Activated T-helper 1 cell treated with Interleukin-2 at 50 U/mL for 16 hours (primary cell): ENCODE results near the gene COG1.
"Not testable (repeated sequence)": the region's sequence is repeated elsewhere in the genome, so short reads cannot be mapped to it uniquely, and the experiment has no call there.

Experiments used
- DNase-seq: peaks from one replicate; pipeline ENCODE4 v3.0.0-alpha.2; 2020; ENCODE audit warnings: low read depth

Gene COG1, protein sequence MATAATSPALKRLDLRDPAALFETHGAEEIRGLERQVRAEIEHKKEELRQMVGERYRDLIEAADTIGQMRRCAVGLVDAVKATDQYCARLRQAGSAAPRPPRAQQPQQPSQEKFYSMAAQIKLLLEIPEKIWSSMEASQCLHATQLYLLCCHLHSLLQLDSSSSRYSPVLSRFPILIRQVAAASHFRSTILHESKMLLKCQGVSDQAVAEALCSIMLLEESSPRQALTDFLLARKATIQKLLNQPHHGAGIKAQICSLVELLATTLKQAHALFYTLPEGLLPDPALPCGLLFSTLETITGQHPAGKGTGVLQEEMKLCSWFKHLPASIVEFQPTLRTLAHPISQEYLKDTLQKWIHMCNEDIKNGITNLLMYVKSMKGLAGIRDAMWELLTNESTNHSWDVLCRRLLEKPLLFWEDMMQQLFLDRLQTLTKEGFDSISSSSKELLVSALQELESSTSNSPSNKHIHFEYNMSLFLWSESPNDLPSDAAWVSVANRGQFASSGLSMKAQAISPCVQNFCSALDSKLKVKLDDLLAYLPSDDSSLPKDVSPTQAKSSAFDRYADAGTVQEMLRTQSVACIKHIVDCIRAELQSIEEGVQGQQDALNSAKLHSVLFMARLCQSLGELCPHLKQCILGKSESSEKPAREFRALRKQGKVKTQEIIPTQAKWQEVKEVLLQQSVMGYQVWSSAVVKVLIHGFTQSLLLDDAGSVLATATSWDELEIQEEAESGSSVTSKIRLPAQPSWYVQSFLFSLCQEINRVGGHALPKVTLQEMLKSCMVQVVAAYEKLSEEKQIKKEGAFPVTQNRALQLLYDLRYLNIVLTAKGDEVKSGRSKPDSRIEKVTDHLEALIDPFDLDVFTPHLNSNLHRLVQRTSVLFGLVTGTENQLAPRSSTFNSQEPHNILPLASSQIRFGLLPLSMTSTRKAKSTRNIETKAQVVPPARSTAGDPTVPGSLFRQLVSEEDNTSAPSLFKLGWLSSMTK

DNA sequence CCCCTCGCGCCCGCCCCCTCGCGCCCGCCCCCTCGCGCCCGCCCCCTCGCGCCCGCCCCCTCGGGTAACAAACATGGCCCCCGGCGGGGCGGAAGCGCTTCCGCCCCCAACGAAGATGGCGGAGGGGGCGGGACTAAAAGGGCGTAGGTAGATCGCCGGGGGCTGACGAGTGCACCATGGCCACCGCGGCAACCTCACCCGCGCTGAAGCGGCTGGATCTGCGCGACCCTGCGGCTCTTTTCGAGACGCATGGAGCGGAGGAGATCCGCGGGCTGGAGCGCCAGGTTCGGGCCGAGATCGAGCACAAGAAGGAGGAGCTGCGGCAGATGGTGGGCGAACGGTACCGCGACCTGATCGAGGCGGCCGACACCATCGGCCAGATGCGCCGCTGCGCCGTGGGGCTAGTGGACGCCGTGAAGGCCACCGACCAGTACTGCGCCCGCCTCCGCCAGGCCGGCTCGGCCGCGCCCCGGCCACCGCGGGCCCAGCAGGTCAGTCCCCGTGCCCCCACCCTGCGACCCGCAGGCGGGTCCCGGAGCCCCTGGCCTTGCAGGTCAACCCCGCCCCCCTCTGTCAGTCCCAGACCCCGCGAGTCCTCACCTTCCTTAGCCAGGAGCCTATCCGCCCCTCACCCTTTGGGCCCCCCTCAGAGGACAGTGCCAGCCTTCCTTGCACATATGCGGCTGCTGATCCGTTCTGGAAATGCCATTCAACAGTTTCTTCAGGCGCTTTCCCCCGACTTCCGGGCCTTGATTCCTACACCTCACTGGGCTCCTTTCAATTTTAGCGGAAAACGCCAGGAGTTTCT lies at the start of gene COG1:
Gene COG1, plus strand, starts transcription at position 162 of the 808 bp plus-strand sequence. Its CDS starts 15 bp downstream, at position 177.
- peak; percentile 68 for DNase-seq

DNA sequence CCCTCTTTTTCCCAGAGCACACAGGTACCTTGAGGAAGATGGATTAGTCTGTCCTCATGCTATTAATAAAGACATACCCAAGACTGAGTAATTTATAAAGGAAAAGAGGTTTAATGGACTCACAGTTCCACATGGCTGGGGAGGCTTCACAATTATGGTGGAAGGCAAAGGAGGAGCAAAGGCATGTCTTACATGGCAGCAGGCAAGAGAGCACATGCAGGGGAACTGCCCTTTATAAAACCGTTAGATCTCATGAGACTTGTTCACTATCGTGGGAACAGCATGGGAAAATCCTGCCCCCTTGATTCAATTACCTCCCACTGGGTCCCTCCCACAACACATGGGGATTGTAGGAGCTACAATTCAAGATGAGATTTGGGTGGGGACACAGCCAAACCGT lies 48.6 kb upstream of the COG1 start:
- DNase-seq, result not testable (repeated sequence)

DNA sequence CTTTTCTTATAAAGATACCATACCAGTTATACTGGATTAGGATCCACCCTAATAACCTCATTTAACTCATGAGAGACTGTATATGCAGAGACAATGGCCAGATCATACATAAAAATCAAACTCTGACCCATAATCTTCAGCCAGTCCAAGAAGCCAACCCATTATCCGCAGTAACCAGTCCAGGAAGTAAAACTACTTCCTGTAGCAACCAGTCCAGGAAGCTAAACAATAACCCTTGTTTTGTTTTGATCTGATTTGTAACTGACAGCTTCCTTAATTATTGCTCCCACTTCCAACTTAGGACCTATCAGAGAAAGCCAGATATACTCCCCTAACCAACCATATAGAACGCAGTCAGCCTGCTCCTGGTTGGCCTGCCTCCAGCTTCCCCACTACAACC lies 47.2 kb upstream of the COG1 start:
- no peak for DNase-seq

DNA sequence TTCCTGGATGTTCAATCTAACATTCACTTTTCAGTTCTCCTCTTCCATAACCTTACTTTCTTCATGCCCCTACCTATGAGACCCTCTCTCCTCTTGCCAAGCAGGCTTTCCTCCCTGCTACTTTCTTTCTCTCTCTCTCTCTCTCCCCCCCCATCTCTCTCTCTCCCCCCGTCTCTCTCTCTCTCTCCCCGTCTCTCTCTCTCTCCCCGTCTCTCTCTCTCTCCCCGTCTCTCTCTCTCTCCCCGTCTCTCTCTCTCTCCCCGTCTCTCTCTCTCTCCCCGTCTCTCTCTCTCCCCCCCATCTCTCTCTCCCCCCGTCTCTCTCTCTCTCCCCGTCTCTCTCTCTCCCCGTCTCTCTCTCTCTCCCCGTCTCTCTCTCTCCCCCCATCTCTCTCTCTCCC lies 45.1 kb upstream of the COG1 start:
- not testable (repeated sequence) for DNase-seq

DNA sequence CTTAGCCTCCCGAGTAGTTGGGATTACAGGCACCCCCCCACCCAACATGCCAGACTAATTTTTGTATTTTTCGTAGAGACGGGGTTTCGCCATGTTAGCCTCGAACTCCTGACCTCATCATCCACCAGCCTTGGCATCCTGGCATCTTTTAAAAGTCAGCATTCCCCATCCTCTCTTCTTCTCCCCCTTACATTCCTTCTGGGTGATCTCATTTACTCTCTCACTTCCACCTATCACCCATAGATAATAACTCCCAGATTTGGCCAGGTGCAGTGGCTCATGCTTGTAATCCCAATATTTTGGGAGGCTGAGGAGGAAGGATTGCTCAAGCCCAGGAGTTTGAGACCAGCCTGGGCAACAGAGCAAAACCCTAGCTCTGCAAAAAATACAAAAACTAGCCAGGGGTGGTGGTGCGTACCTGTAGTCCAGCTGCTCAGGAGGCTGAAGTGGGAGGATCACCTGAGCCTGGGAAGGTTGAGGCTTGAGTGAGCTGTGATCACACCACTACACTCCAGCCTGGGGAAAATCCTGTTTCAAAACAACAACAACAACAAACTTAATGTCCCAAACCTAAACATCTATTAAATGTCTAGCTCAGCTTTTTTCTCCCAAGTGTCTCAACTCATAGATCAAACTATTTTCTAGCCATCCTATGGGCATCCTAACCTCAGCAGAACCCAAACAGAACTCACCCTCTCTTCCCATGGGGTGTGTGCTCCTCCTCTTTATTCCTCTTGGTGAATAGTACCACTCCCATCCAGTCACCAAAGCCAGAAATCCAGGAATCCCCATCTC lies 44.1 kb upstream of the COG1 start:
- DNase-seq, result no peak

DNA sequence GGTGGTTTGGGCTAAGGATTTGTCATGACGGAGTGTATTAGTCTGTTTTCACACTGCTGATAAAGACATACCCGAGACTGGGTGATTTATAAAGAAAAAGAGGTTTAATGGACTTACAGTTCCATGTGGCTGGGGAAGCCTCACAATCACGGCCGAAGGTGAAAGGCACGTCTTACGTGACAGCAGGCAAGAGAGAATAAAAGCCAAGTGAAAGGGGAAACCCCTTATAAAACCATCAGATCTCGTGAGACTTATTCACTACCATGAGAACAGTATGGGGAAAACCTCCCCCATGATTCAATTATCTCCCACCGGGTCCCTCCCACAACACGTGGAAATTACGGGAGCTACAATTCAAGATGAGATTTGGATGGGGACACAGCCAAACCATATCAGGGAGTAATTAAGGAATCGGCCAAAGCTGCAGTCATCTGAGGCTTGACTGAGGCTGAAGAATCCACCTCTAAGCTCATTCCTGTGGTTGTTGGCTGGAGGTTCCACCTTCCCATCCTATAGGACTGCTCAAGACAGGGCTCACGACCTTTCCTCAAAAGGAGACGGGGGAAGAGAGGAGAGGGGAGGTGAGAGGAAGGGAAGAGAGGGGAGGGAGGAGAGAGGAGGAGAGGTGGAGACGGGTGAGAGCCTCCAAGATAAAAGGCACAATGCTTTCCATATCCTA lies 42.1 kb upstream of the COG1 start:
- not testable (repeated sequence) for DNase-seq

DNA sequence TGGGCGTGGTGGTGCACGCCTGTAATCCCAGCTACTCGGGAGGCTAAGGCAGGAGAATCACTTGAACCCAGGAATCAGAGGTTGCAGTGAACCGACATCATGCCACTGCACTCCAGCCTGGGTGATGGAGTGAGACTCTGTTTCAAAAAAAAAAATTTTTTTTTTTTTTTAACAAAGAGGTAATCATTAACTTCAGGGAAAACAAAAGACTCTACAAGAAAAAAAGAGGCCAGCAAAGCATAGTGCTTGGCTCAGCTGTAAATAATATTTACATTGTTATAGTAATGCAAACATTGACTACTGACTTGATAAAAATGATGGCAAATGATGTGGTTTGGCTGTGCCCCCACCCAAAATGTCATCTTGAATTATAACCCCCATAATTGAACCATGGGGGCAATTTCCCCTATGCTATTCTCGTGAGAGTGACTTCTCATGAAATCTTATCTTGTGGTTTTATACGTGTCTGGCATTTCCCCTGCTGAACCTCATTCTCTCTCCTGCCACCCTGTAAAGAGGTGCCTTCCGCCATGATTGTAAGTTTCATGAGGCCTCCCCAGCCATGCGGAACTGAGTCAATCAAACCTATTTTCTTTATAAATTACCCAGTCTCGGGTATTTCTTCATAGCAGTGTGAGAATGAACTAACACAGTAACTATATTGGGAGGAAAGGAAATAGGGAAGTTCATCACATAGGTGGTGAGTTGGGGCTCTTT lies 40.8 kb upstream of the COG1 start:
- DNase-seq, result no peak

DNA sequence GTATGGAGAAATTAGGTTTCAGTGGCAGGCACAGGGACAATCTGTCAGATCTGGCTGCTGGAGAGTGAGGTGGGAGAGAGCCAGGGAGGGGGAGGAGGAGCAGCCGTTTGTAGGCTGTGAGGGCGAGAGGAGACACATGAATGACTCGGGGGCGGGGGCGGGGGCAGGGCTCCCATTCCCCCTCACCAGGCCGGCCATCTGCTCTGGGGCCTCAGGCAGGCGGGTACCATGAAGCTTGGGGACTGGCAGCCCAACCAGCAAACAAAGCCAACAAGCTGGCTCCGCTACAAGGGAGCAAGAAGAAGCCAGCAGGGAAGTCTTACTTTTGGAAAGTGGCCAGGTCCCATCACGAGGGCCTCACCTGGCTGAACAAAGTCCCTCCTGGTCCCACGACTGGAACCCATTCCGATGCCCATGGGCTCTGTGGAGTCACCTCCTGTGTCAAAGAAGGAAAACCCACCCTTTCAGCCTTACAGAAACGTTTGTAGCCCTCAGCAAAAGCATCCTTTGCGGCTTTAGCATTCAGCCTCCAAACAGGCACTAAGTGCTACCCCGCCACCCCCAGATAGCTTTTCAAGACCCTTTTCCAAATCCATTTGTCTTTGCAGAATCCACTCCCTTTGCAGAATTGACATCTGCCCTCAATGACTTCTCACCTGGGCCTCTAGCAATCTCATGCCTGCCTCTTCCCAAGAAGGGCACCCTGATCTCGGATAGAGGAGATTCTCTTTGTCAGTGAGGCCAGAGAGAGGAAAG lies 37.3 kb upstream of the COG1 start:
- no peak for DNase-seq

DNA sequence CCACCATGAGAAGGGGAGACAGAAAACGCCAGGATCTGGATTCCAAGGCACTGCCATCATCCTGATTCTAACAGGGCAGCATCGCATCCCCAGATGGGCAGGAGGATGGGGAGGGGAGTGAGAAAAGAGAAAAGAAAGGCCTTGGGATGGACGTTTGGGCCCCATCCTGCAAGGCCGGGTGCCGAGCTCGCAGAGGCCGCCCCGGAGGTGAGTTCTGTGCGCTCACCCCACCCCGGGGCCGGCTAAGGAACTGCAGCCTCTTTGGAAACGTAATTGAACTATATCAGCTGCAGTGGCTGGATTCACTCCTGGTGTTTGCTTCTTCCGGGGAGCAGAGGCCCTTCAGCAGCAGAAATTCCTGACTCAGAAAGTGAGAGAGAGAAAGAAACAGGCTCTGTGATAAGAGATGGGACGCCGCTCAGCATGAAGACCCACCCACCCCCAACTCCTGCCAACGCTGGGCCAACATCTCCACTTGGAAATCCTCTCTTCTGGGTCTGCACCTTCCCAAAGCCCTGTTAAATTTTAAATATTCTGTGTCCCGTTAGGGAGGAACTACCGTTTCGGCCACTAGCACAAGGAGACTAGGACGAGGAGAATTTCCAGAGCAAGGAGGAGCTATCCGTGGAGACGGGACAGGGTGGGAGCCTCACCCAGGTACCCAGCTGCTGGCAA lies 36.6 kb upstream of the COG1 start:
- DNase-seq, result peak; percentile 27

DNA sequence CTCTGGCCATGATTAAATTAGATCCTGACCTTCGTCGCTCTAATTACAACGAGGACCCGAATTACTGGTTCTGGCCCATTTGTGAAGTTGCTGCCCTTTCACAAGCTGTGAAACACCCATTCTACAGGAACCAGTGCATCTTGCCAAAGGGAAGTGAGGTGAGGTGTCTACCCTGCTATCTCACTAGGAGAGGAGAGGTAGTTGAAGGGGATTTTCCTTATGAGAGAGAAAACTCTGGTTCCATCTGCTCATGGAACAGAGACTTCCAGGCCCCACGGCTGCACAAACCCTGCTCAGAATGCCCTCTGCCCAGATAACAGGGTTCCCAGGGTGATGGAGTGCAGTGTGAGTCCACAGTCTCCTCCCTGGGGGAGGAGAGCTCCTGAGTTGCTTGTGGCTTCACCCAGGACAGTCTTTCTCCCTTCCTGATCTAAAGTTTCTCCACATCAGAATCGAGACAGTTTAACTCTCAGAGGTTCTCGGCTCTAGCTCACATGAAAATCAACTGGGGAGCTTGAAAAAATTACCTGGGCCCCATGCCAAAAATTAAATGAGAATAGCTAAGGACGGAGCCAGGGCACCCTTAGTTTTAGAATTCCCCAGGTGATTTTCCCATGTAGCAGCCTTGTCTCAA lies 35.9 kb upstream of the COG1 start:
- no peak for DNase-seq

DNA sequence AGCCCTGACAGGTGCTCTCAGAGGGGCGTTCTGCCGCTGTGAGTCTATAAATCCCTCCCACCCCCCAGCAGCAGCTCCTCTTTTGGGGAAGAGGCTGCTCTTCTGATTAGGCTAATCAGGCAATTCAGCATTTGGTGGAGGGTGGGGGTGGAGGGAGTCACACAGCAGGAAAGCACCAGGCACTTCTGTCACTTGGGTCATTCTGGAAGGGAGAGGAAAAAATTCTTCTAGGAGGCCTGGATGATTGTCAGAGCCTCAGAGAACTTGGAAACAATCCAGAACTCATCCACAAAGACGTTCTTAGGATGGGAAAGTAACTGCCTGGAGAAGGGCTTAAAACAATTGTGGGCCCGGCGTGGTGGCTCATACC lies 35.3 kb upstream of the COG1 start:
- no peak for DNase-seq

DNA sequence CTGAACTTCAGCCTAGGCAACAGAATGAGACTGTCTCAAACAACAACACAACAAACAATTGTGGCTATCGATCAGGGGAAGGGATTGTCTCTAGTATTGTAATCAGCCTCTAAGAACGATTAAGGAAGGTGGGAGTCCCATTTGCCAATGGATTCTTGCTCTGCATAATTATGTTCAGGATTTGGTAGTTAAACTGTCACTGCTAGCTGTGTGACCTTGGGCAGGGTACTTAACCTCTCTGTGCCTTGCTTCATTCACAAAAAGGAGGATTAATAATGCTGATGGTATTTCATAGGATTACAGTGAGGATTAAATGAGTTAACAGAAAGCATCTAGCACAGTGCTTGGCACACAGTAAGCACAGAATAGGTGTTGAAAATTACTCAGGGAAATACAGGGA lies 34.7 kb upstream of the COG1 start:
- DNase-seq, result no peak

DNA sequence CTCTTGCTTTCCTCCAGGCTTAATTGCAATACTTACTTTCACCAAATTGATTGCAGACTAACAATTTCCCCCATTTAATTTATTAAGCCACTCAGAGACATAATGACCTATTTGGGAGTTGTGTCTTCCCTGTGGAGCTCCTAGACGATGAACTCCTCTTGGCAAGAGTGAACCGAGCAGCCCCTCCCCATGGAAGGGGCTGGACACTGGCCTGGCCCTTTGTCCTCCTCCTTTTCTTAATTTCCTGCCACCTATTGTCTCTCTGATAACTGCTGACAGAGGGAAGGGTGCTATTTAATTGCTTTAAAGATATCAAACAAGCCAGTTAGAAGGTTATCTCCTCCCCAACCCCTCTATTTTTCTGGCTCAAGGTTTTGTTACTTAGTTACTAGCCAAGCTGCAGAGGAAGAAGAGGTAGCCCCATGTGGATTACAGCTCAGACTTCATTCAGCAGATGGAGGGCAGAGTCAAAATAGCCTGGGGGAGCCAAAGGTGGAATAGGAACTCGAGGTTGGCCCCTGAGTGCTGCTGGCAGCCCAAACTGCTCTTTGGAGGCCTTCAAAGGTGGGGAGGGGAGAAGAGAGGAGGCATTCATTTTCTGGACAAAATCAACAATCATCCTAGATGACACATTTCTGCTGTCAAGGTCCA lies 31.8 kb upstream of the COG1 start:
- no peak for DNase-seq

DNA sequence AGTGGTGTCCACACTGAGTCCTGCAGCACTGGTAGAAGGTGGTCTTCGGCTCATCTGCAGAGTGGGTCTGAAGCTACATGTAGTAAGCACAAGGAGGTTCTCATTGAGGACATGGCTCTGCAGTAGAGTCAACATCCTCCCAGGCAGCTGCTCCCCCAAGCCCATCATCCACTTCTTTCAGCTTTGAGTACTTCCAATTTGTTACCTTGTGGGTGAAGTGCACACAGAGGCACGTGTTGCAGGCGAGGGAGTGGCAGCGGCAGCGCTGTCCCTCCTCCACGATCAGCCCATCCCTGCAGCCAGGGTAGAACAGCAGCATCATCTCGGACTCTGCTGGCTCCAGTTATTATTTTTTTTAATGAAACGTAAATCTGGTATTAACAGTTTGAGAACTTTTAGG lies 29.8 kb upstream of the COG1 start:
- DNase-seq, result no peak

DNA sequence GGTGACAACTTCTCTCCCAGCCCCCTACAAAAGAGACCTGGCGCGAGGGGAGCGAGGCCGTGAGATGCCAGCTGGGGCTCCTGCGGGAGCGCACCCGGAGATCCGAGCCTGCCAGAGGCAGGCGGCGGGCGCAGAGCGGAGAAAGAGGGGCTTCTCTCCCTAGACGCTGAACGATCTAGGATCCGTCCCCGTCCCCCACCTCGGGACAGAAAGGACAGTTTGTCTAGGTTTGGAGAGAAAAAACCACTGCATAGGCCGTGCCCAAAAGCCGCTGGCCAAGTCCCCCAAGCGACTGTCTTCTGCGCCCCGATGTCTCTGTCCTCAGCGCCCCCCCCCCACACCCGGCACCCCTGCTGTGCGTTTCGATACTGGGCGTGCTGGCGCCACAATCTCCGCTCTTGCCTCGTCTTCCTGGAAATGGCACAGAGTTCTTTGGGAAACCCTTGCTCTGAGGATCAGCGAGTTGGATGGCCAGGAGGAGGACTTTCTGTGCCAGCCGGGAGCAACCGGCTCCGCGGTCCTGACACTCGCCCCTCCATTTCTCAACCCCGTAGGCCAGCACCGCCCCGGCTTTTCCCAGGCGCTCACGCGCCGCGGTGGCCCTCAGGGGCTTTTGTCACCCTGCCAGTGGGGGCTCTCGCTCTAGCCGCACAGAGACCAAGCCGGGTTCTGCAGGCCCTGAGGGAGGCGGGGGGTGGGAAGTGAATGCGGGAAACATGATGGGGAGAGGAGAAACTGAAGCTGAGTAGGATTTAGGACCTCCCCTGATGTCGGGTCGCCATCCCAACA lies 27.0 kb upstream of the COG1 start:
- DNase-seq, result no peak

DNA sequence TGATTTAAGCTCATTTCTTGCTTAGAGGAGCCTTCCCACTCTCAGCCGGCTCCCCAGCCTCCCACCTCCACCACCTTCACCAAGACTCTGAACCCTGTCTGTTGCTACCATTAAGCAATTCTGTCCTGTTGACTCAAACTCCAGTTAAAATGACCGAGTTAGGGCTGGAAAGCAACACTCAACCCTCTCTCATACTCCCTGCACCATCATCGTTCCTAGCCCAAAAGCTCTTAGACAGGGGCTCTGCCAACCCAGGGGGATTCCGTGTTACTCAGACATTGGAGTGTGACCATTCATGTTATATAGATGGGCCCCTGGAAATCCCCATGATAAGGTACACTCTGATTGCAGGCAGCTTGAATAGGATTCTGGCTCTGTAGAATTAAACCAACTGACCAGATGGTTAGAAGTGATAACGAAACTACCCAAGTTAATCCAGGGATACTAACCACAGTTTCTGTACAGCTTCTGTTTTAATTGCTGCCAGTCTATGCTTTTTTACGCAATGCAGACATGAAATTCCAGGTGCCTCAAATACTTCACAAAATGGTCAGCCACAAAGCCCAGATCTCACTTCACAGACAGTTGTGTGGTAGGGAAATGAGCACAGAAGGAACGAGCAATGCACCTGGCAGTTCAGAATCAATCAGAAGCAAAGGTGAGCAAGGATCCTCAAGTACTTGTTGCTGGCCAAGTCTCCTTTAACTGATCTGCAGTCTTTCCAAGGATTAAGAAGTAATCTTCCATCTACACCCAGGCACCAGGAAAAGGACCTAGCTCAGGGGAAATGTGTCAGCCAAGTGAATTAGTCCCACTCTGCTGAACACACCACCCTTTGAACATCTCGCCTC lies 25.9 kb upstream of the COG1 start:
- no peak for DNase-seq
